ENCODE measurements around the gene ZNF766. TPM values are rescaled to one million over a fixed set of nuclear protein-coding genes. Genes with fewer than 3 reads are reported as not detected.
"Not testable (repeated sequence)": the region's sequence is repeated elsewhere in the genome, so short reads cannot be mapped to it uniquely, and the experiment has no call there.

ZNF766 gene
- total RNA-seq, result 10 to 100 TPM; 18.5 to 21.8 TPM

DNA sequence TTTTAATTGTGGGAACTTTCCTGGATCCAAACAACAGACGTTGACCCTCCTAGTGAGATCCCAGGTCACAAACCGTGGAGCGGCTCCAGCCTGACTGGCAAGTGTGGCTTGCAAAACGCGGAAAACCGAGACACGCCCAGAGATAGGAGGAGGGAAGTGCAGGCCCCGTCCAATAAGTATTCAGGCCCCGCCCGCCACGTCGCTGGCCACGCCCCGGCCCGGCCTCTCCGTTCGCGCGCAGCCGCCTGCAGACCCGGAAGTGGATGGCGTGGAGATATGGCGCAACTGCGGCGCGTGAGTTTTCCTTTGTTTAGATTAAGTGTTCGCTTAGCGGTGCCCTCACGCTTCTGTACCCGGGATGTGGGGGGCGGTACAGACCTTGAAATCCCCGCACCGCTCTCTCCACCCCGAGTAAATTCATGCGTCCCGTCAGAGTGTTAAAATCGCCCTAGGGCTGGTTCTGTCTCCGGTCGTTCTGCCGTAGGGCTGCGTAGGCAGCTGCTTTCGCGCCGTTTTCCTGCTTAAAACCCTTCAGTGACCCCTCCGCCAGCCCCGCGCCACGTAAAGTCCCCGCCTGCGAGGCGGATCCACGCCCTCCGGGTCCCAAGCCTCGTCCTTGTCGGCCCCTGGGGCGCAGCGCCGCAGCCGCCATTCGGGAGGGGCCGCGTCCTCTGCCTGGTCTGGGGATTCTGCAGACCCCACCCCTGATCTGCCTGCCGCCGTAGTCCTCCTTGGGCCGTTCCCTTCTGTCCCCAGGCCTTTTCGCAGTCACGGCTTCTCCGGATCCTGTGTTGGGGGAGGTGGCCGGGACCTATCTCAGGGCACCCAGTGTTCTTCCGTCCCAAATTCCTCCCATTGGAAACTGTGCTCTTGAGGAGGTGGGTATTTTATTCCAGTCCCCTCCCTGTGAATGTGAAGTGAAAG, at the start of gene ZNF766:
Gene ZNF766, plus strand, starts transcription at position 250 of the 924 bp plus-strand sequence. Its CDS starts 27 bp downstream, at position 277.
- POLR2A ChIA-PET, result interaction anchor here (0.7 kb wide), 1 partner anchor 8 kb away, joined by 10 read pairs; no protein-coding TSS in a partner anchor

DNA sequence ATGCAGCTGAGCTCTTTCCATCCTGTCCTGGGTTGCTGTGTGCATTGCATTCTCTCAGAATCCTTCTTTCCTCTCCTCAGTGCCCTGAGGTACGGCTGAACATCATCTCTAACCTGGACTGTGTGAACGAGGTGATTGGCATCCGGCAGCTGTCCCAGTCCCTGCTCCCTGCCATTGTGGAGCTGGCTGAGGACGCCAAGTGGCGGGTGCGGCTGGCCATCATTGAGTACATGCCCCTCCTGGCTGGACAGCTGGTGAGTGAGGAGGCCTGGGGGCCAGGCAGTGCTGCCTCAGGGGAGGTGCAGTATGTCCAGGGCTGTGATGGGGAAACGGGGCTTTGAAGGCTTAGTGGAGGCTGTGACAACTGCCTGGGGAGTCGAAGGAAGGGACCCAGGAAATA, 49.8 kb upstream of the ZNF766 start:
- ChIA-PET CTCF (interaction anchor here (1.2 kb wide), 1 partner anchor 18 kb away, joined by 3 read pairs; no protein-coding TSS in a partner anchor), POLR2A (no interaction called here)

More for the DNA sequence above, at the start of gene ZNF766:
- CTCF ChIA-PET, result no interaction called here

DNA sequence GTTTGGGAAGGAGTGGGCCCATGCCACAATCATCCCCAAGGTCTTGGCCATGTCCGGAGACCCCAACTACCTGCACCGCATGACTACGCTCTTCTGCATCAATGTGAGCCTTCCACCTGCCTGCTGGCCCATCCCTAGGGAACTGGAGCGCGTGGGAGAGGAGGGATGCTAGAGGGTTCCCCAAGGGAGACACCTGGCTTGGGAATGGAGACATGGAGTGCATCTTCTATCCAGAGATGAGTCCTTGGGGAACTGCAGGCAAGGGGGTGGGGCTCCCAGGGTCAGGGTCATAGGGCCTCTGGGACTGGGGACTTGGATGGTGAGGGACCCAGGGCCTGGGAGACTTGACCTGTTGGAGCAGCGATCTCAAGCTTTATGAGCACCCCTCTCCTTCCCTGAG, 48.4 kb upstream of the ZNF766 start:
- ChIA-PET POLR2A (no interaction called here), CTCF (no interaction called here)

DNA sequence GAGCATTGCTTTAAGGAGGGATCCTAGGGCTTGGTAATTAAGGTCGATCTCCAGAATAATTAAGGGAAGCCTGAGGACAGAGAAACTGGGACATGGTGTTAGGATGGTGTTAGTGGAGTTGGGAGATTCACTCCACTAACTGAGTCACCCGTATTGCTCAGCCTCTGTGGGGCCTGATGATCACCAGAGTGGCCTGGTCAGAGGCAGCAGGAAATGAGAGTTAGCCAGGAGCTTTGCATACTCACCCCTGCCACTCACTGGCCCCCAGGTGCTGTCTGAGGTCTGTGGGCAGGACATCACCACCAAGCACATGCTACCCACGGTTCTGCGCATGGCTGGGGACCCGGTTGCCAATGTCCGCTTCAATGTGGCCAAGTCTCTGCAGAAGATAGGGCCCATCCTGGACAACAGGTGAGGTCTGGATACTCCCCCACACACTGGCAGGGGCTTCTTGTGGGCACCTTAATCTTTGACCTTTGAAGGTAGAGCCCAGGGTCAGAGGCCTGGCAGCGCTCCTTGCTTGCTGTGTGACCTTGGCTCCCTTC, 47.5 kb upstream of the ZNF766 start:
- POLR2A ChIA-PET, result no interaction called here
- CTCF ChIA-PET, result no interaction called here

DNA sequence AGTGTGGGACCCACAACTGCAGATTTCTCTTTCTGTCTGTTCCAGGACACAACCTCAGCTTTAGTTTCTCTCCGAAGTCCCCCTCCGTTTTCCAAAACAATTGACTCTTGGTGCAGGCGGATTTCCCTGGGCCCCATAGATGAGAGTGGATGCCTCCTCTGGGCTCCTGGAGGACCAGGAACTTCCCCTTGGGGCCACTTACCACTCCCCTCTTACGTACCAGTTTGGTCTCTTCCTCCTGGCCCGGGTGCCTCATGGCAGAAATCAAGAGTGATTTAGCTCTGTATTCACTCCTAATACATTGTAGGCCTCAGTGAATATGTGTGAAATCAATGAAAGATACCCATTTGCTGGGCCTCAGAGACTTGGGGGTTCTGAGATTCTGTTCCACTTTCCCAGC, 45.2 kb upstream of the ZNF766 start:
- CTCF ChIA-PET, result interaction anchor here (0.7 kb wide), 1 partner anchor 114 kb away, joined by 4 read pairs; no protein-coding TSS in a partner anchor
- POLR2A ChIA-PET, result no interaction called here

DNA sequence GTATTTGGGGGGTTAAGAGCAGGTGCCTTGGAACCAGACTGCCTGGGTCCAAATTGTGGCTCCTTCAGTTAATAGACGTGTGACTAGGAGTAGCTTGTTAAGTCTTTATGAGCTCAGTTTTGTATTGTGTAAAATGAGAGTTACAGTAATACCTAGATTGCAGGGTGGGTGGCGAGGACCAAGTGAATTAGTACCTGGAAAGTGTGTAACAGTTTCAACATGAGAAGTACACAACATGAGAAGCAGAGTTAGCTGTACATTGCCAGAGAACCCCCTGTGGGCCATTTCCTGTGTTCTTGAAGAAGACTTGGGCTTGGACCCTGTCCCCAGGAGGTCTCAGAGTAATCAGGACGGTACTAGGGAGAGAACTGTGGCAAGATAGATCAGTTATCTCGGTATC, 42.7 kb upstream of the ZNF766 start:
- ChIA-PET CTCF (interaction anchor here (1.4 kb wide), 1 partner anchor 9 kb away, joined by 3 read pairs; no protein-coding TSS in a partner anchor), POLR2A (interaction anchor here (0.7 kb wide), 1 partner anchor 37 kb away, joined by 3 read pairs; the partner anchor contains the start of gene PPP2R1A)

DNA sequence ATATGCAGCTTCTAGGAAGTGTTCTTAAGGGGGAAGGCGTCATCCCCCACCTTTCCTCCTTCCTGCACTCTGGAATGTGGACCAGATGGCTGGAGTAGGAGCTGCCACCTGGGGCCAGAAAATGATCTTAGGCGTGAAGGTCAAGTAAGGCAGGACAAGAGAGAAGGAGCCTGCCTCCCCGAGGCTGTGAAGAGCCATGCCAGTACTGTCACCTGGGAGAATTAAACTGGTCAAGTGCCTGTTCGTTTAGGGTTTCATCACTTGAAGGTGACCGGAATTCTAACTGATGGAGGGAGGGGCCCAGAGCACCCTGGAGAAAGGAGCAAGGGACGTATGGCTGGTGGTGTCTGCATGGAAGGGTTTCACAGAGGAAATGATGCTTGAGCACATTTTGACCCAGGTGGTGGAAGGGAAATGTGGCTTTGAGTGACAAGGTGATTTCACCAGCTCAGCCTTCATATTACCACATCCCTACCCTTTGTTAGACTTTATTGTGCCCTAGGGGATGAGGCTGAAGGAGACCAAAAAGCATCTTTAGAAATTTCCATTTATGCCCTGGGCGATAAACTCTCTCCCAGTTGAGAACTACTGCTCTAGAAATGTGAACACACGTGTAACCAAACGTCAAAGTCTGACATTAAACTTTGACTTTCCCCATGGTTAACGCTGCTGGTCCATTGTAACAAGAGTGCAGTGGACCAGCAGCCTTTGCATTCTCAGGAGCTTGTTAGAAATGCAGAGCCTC, 42.0 kb upstream of the ZNF766 start:
- ChIA-PET CTCF (interaction anchor here (1.4 to 1.5 kb wide), 2 partner anchors 9 to 10 kb away, joined by 3 to 5 read pairs; no protein-coding TSS in a partner anchor), POLR2A (no interaction called here)

DNA sequence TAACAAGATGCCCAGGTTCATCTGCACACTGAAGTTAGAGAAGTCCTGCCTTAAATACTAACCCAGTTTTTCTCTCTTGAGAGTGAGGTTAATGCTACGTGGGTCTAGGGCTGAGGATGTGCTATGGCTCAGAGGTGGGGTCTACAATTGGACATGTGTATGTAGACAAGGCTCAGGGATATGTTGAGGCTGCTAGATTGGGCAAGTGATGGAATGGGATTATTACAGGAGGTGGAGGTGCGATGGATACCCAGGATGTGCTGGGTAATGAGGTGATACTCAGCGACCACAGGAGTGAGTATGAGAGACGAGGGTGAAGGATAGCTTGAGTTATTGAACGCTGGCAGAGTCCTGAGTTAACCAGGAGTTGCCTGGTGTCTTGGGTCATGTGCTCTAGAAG, 41.4 kb upstream of the ZNF766 start:
- ChIA-PET CTCF (interaction anchor here (1.5 kb wide), 1 partner anchor 10 kb away, joined by 5 read pairs; no protein-coding TSS in a partner anchor), POLR2A (no interaction called here)

DNA sequence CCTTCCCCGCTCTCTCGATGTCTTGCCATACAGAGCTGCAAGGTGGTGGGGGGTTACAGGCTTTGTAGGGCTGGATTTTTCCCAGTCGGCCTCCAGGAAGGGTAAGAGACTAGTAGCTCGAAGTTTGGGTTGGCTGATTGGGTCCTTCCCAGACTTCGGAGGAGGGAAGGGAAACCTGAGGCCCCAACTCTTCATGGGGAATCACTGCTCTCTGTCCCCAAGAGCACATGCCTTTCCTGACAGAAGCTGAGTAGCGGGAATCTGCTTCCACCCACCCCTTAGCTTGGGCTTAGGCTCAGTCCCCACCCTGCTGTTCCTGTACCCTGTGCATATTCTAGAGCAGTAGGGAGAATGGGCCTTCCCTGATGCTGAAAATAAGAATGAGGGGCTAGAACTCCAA, 39.9 kb upstream of the ZNF766 start:
- ChIA-PET CTCF (interaction anchor here (0.6 kb wide), 1 partner anchor 118 kb away, joined by 4 read pairs; no protein-coding TSS in a partner anchor), POLR2A (no interaction called here)

DNA sequence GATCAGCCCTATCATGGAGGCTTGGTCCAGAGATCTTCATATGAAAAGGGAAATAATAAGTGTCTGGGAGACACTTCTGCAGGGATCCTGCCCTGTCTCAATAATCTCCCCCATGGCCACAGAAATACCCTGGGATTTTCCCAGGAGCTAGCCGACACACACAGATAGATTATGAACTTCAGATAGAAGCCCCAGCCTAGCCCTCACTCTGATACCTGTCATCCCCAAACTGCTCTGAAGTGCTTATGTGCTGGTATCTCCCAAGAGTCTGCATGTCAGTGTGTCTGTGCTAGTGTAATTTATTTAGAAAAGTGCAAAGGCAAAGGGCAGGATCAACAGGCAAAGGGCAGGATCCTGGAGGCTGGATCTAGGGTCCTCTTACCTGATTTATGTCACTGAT, 38.7 kb upstream of the ZNF766 start:
- CTCF ChIA-PET, result no interaction called here
- POLR2A ChIA-PET, result interaction anchor here (0.6 kb wide), 1 partner anchor 550 kb away, joined by 9 read pairs; no protein-coding TSS in a partner anchor

DNA sequence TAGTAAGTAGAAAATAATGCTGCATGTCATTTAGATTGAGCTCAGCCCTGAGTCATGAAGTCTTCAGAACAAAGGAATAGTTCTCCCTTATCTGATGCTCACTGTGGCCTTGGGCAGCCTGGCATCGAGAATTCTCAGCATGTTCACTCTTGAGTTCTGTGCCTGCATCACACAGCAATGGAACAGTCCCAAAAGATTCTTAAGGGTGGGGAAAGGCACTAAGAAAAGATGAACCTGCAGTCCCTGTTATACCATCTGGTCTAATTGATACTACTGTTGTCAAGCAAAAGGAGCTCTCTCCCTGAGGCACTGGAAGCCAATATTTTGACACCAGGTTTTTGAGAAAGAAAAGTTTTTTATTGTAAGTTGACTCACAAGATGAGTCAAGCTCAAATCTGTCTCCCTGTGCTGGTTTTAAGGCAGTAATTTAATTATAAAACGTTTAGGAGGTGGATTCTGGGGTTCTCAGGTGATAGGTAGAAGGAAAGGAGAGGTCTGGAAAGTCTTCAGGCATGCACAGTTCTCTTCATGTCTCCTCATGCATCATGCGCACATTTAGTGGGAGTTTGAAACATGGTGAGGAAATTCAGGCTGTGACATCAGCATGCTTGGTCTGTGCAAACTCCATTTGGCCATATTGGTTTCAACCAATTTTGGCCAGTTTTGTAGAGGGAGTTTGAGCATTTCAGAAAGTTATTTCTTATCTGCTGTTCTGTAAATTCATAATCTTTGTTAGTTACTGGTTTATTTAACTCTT, 38.1 kb upstream of the ZNF766 start:
- POLR2A ChIA-PET, result interaction anchor here (0.6 kb wide), 1 partner anchor 551 kb away, joined by 9 read pairs; no protein-coding TSS in a partner anchor

DNA sequence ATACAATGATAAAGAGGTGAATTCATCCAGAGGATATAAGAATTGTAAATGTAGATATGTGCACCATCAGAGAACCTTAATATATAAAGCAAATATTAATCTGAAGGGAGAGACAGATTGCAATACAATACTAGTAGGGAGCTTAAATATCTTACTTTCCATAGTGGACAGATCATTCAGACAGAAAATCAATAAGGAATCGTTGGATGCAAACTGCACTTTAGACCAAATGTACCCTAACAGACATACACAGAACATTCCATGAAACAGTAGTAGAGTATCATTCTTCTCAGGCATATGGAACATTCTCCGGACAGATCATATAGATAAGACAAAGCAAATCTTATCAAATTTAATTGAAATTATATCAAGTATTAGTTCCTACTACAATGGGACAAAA, 35.0 kb upstream of the ZNF766 start:
- ChIA-PET POLR2A (no interaction called here), CTCF (no interaction called here)

More for the DNA sequence above, 38.1 kb upstream of the ZNF766 start:
- CTCF ChIA-PET, result interaction anchor here (1.1 kb wide), 1 partner anchor 25 kb away, joined by 3 read pairs; no protein-coding TSS in a partner anchor

DNA sequence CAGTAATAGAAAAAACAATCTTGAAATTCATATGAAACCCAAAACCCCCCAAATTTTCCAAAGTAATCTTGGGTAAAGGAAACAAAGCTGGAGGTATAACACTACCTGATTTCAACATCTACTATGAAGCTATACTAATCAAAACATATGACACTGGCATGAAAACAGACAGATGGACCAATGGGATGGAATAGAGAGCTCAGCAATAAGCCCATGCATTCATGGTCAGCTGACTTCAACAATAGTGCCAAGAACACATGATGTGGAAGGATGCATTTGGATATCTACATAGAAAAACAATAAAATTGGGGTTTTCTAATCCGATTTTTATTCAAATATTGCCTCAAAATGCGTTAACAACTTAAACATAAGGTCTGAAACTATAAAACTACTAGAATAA, 32.2 kb upstream of the ZNF766 start:
- POLR2A ChIA-PET, result no interaction called here
- CTCF ChIA-PET, result interaction anchor here (0.8 to 1.5 kb wide), 8 partner anchors 9 to 99 kb away, joined by 3 to 6 read pairs (median 3); partner anchors contain the start of genes ZNF616 and ZNF836

DNA sequence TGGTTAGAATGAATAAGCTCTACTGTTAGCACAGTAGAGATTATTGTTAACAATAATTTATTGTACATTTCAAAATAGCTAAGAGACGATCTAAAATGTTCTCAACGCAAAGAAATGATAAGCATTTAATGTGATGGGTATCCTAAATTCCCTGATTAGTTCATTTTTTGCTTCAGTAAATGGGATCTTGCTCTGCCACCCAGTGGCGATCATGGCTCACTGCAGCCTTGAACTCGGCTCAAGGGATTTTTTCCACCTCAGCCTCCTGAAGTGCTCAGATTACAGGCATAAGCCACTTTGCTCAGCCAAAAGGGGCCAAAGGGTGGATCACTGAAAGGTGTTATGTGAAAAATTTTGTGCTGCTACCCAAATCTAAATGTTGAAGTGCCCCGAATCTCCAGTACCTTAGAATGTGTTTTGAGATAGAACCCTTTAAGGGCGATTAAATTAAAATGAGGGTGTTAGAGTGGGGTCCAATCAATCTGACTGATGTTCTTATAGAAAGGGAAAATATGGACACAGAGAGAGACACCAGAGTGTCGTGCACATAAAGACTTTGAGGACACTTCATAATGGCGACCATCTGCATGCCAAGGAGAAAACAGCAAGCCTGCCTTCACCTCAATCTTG, 31.5 kb upstream of the ZNF766 start:
- POLR2A ChIA-PET, result no interaction called here
- CTCF ChIA-PET, result interaction anchor here (0.8 to 1.5 kb wide), 8 partner anchors 10 to 100 kb away, joined by 3 to 6 read pairs (median 3); partner anchors contain the start of genes ZNF616 and ZNF836

DNA sequence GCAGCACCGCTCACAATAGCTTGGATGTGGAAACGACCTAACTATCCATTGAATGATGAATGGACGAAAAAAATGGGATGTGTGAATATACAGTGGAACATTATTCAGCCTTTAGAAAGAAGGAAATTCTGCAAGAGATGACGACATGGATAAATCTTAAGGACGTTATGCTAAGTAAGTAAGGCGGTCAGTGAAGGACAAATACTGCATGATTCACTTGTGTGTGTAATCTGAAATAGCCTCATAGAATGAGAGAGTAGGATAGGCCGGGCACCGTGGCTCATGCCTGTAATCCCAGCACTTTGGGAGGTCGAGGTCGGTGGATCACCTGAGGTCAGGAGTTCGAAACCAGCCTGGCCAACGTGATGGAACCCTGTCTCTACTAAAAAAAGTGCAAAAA, 25.4 kb upstream of the ZNF766 start:
- ChIA-PET POLR2A (no interaction called here), CTCF (no interaction called here)

DNA sequence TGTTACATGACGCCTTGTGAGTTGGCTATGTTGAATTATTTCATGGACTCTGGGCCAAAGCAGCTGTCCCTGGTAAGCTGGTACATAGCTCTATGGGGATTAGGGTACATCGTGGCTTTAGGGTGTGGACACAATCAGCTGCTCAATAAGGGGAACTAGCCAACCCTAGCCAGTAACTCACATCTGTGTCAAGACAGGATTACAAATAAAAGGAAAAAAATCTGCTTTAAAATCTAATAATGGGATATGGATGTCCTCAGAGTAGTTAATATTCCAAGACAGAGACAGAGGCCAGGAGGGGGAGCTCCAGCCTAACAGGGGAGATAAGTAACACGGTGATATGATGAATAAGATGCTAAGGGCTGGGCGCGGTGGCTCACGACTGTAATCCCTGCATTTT, 21.1 kb upstream of the ZNF766 start:
- POLR2A ChIA-PET, result no interaction called here
- CTCF ChIA-PET, result interaction anchor here (0.6 kb wide), 1 partner anchor 455 kb away, joined by 6 read pairs; no protein-coding TSS in a partner anchor

DNA sequence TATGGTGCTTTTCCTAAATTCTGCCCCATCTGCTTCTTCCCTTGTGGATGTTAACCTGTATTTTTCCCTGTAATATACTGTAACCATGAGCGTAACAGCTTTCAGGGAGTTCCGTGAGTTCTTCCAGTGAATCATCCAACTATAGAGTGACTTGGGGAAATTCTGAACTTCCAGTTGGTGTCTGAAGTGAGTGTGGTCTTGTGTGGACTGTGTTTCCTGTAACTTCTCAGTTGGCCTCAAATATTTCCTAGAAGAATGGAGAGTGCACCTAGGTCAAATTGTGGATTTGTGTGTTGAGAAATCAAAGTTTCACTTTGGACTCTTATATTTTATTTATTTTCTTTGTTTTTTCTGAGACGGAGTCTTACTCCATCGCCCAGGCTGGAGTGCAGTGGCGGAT, 11.0 kb upstream of the ZNF766 start:
- ChIA-PET POLR2A (no interaction called here), CTCF (no interaction called here)

DNA sequence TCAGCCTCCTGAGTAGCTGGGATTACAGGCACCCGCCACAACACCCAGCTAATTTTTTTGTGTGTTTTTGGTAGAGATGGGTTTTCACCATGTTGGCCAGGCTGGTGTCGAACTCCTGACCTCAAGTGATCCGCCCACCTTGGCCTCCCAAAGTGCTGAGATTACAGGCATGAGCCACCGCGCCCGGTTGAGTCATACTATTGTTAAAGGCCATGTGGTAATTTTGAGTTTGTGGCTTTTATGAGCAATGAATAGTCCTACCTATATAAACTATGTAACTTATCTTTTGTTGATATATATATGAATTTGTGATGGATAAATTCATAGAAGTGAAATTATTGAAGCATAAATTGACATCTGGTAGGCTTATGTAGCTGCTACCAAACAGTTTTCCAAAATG, 3.8 kb upstream of the ZNF766 start:
- CTCF ChIA-PET, result not testable (repeated sequence)
- POLR2A ChIA-PET, result interaction anchor here (0.5 kb wide), 1 partner anchor 668 kb away, joined by 5 read pairs; no protein-coding TSS in a partner anchor
